GM20000 (cell line): ENCODE measurements around the gene STK32C.

Experiments used
- DNase-seq: peaks from one replicate; pipeline ENCODE4 v3.0.0; 2012; ENCODE audit warnings: low spot score
- TF ChIP-seq, protein P1 (sequence below): IDR thresholded peaks from 2 replicates; pipeline ENCODE4 v1.5.1; 2012; ENCODE audit warnings: mild to moderate bottlenecking, control low read depth; ENCODE audit errors: extremely low read depth, missing control alignments

Gene STK32C

DNA sequence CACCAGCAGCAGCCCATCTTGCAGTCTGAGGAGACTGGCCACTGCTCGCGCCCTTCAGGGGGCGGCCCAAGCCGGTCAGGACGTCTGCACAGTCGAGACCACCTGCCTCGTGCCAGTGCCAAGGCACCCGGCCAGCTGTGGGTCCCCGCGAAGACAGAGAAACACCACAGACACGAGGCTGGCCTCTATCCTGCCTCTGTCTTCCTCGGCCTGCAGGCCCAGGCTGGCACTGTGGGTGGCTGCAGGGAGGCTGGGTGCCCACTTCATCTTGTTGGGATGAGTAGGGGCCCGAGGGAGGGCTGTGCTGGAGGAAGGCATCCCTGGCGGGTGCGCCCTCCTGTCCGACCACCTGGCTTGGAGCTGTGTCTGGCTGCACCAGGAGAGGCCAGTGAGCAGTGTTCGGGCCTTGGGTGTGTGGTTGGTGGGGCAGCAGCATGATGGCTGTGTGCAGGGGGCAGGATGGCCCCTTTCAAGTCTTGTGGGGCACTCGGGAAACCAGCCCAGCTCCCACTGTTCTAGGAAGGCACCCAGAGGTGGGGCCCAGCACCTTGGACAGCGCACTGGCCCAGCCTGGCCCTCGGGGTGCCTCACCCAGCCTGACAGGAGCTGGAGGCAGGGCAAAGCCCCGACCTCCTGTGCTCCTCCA lies 113.7 kb downstream of the STK32C start:
- TF ChIP-seq, protein P1, sequence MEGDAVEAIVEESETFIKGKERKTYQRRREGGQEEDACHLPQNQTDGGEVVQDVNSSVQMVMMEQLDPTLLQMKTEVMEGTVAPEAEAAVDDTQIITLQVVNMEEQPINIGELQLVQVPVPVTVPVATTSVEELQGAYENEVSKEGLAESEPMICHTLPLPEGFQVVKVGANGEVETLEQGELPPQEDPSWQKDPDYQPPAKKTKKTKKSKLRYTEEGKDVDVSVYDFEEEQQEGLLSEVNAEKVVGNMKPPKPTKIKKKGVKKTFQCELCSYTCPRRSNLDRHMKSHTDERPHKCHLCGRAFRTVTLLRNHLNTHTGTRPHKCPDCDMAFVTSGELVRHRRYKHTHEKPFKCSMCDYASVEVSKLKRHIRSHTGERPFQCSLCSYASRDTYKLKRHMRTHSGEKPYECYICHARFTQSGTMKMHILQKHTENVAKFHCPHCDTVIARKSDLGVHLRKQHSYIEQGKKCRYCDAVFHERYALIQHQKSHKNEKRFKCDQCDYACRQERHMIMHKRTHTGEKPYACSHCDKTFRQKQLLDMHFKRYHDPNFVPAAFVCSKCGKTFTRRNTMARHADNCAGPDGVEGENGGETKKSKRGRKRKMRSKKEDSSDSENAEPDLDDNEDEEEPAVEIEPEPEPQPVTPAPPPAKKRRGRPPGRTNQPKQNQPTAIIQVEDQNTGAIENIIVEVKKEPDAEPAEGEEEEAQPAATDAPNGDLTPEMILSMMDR, result no peak
- DNase-seq, result no peak

DNA sequence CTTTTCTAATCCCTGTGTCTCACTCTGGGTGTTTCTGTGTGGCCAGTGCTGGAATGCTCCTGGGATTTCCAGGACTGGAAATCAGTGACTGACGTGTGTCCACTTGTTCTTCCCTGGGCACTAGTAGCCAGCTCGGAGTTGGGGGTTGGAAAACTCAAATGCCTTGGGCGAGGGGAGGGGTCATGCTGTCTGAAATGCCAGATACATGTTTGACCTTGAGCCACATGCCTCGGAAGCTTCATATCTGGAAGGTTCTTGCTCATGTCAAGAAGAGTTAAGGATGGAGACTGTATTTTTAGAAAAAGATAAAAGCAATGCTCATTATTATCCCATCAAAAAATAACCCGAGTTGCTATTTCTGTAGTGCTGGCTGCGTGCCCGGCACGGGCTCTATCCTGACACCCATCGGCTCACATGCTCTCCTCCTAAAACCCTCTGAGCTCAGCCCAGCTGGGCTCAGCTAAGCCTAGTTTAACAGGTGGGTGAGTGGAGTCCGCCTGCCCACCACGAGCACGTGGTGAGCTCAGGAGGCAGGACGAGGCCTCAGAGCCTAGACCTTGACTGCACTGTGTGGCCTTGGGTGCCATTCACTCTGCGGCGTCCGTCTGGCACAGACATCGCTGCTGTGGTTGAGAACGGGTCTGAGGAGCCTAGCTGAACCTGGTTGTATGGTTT lies 114.6 kb downstream of the STK32C start:
- TF ChIP-seq, protein P1, result no peak
- no peak for DNase-seq

DNA sequence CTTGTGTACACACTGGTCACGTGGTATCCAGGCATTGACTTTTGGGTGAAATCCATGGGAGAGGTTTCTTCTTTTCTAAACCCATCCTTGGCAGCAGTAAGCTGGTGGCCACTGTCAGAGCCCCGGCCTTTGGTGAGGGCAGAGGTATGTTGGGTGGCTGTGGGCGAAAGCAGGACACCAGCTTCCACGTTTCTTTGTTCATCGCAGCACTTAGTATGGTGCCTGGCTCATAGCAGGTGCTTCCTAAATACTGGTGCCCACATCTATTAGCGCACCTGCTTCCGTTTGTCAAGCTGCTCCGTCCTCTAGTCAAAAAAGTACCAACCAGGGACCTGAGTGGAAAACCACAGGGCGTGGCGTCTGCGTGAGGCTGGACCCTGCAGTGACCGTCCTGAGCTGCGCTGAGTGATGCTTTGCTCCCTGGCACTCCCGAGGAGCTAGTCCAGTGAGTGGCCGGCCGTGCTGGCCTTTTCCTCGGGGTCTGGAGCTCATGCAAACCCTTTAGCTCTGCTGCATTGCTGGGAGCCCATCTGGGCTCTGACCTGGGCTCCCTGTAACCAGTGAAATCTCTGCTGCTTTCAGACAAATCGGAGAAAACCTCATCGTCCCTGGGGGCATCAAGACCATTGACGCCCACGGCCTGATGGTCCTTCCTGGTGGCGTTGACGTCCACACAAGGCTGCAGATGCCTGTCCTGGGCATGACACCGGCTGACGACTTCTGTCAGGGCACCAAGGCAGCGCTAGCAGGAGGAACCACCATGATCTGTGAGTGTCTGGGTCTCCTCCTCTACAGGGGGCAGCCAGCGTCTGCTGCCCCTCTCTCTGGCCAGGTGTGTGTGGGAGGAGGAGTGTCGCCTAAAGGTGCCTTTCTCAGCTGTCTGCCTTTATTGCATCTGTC lies 115.4 kb downstream of the STK32C start:
- no peak for DNase-seq
- TF ChIP-seq, protein P1, result no peak

DNA sequence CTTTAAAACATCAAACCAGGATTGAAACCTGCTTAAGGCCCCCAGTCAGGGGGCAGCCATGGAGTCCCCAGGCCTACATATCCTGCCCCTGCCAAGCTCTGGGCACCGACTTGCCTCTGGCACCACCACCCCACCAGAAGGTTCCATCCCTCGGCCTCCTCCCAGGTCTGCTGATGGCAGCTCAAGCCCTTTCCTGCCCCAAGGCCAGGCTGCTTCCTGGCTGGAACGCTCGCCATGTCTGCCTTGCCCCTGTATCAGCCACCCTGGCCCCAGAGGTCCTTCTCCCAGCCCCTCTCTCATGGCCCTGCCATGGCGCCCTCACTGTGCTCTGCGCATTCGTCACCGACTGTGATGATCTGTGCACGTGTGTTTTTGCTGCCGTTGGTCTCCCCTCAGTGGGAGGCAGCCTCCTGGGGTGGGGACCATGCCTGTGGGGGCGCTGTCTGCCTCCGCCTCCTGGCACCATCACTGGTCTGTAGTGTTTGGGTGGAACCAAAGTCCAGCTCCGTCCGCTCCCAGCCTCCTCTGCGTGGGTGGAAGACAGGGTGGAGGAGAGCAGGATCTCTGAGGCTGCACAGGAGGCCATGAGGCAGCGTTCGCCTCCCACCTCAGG lies 117.8 kb downstream of the STK32C start:
- TF ChIP-seq, protein P1, result no peak
- DNase-seq, result no peak

DNA sequence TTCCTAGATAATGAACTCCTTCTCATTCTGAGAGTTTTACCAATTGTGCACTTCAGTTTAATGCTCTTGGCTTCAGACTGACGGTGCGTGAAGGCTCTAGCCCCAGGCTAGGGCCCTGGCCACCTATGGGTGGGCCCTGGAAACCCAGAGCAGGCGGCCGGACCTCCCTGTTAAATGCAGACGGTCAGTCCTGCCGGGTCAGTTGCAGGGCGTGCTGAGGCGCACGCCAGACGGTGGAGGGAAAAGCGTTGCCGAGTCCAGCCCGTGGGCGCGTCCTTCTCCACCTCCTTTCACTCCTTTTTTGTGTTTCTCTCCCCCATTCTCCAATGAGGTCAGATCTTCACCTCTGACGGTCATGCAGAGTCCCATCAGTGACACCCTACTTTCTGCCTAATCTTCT lies 118.7 kb downstream of the STK32C start:
- DNase-seq, result no peak
- TF ChIP-seq, protein P1, result no peak

DNA sequence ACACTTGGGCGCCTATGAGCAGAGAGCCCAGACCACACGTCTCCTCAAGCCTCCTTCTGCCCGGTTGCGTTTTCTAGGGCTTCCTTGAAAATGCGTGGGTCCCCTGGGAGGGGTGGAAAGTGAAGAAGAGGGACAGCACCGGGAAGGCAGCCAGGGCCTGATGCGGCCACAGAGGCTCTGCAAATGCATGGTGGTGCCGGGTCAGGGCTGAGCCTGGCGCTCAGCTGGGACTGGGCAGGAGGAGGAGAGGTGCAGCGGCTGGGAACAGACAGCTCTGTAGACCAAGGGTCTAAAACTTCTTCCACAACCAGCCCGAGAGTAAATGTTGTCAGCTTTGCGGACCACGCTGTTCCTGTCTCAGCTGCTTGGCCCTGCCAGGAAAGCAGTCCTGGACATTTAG lies 119.4 kb downstream of the STK32C start:
- DNase-seq, result no peak
- TF ChIP-seq, protein P1, result no peak
